Measurements from ENCODE around the gene NRDE2. TPM values are rescaled to one million over a fixed set of nuclear protein-coding genes. Genes with fewer than 3 reads are reported as not detected.

Gene NRDE2
- total RNA-seq, 2 donors from 2014 or later, result 18.8 to 21.5 TPM

DNA sequence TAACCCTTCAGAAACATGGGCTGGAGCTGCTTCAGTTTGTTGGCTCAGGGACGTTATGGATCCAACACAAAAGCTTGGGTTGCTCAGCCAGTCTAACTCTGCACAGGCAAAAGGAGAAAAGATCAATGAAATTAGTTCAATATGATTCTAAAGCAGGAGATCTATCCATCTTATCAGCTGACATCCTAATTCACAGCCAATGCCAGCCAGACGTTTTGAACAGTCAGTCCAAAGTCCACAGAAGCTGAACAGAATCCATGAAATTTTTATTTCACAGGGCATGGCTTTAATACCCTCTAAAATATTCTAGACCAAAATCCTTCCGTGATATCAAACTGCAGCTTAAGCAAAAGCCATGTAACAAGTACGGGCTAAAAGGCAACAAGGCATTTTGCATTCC lies 13.7 kb downstream of the NRDE2 start:
- Histone ChIP-seq H3K27me3 (replicated peaks; ENCODE audit: insufficient read depth) (no peaks in the 10 kb centered on the region), H3K4me3 (no peak overlapping the region), H3K27ac (no peak overlapping the region), H3K9me3 (no peaks in the 10 kb centered on the region), H3K36me3 (no peaks in the 10 kb centered on the region), H3K4me1 (replicated peaks) (no peaks in the 10 kb centered on the region)
- no peak for DNase-seq (ENCODE audit: low spot score)
- TF ChIP-seq POLR2AphosphoS5 (IDR thresholded peaks at IDR 0.05), result no peak
- TF ChIP-seq POLR2A (IDR thresholded peaks at IDR 0.05), result no peak
- TF ChIP-seq, protein P1, sequence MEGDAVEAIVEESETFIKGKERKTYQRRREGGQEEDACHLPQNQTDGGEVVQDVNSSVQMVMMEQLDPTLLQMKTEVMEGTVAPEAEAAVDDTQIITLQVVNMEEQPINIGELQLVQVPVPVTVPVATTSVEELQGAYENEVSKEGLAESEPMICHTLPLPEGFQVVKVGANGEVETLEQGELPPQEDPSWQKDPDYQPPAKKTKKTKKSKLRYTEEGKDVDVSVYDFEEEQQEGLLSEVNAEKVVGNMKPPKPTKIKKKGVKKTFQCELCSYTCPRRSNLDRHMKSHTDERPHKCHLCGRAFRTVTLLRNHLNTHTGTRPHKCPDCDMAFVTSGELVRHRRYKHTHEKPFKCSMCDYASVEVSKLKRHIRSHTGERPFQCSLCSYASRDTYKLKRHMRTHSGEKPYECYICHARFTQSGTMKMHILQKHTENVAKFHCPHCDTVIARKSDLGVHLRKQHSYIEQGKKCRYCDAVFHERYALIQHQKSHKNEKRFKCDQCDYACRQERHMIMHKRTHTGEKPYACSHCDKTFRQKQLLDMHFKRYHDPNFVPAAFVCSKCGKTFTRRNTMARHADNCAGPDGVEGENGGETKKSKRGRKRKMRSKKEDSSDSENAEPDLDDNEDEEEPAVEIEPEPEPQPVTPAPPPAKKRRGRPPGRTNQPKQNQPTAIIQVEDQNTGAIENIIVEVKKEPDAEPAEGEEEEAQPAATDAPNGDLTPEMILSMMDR (IDR thresholded peaks at IDR 0.05), result no peak
- intact Hi-C loops (cut with DNase I), result no loop called here
- WGBS, result 79% methylated on average over 4 of the region's 4 CpGs

GRCh38 chr14:90317286-90317685 lies 14.5 kb downstream of the NRDE2 start:
- WGBS, result 90% methylated on average over 2 of the region's 2 CpGs
- Histone ChIP-seq H3K9me3 (no peaks in the 10 kb centered on the region), H3K27ac (no peak overlapping the region), H3K4me1 (replicated peaks) (no peaks in the 10 kb centered on the region), H3K27me3 (replicated peaks; ENCODE audit: insufficient read depth) (no peaks in the 10 kb centered on the region), H3K36me3 (no peaks in the 10 kb centered on the region), H3K4me3 (no peak overlapping the region)
- TF ChIP-seq POLR2AphosphoS5 (IDR thresholded peaks at IDR 0.05), result no peak
- TF ChIP-seq POLR2A (IDR thresholded peaks at IDR 0.05), result no peak
- TF ChIP-seq, protein P1 (IDR thresholded peaks at IDR 0.05), result no peak
- intact Hi-C loops (cut with DNase I), result no loop called here
- DNase-seq (ENCODE audit: low spot score), result no peak

DNA sequence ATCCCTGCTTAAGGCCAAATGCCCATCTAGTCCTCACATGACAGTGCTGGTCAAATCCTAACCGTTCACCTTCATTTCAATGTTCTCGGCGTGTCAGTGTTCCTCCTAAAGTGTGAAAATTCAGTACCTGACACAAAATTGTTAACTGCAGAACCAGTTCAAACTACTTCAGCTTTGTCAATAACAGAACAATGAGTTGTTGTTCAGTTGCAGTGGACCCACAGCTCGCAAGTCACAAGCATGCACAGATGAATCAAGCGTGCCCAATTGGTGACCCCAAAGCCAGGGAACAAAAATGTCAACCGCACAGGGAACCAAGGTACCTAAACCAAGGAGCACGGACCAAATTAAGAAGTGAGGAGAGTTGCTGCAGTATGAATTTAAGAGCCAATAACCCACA lies 23.2 kb downstream of the NRDE2 start:
- Histone ChIP-seq H3K27ac (no peak overlapping the region), H3K36me3 (peaks cover 3 to 5% of the 10 kb centered on the region in 2 donors), H3K4me3 (no peak overlapping the region), H3K4me1 (replicated peaks) (no peaks in the 10 kb centered on the region), H3K27me3 (replicated peaks; ENCODE audit: insufficient read depth) (no peaks in the 10 kb centered on the region), H3K9me3 (no peaks in the 10 kb centered on the region)
- TF ChIP-seq, protein P1 (IDR thresholded peaks at IDR 0.05), result no peak
- no peak for TF ChIP-seq POLR2A (IDR thresholded peaks at IDR 0.05)
- TF ChIP-seq POLR2AphosphoS5 (IDR thresholded peaks at IDR 0.05), result no peak
- no peak for DNase-seq (ENCODE audit: low spot score)
- WGBS, result 72% methylated on average over 7 of the region's 7 CpGs
- intact Hi-C loops (cut with DNase I), result loop anchor here (10.0 kb wide), 1 partner anchor 506 kb away; the partner anchor contains the start of gene TTC7B

DNA sequence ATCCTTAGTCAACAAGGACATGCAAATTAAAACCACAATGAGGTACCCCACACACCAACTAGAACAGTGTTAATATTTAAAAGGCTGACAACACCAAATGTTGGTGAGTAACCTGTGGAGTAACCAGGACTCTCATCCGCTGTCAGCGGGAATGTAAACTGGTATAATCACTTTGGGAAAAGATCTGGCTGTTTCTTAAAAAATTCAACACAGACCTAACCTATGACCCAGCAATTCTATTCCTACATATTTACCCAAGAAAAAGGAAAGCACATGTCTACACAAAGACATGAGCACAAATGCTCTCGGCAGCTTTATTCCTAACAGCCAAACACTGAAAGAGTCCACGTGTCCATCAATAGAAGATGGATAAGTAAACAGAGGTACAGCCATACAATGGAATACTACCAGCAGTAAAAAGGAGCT lies 26.6 kb downstream of the NRDE2 start:
- WGBS, result 69% methylated on average over 4 of the region's 4 CpGs
- no peak for DNase-seq (ENCODE audit: low spot score)
- H3K36me3 ChIP-seq, result peaks cover 3 to 6% of the 10 kb centered on the region in 2 donors
- no peaks in the 10 kb centered on the region for H3K27me3 ChIP-seq (replicated peaks; ENCODE audit: insufficient read depth)
- H3K9me3 ChIP-seq, result no peaks in the 10 kb centered on the region
- H3K4me1 ChIP-seq (replicated peaks), result no peaks in the 10 kb centered on the region
- TF ChIP-seq, protein P1 (IDR thresholded peaks at IDR 0.05), result no peak
- TF ChIP-seq POLR2AphosphoS5 (IDR thresholded peaks at IDR 0.05) (no peak), POLR2A (IDR thresholded peaks at IDR 0.05) (no peak)
- intact Hi-C loops (cut with DNase I), result loop anchor here (10.0 kb wide), 1 partner anchor 510 kb away; the partner anchor contains the start of gene TTC7B
- no peak overlapping the region for H3K4me3 ChIP-seq
- H3K27ac ChIP-seq, result no peak overlapping the region

DNA sequence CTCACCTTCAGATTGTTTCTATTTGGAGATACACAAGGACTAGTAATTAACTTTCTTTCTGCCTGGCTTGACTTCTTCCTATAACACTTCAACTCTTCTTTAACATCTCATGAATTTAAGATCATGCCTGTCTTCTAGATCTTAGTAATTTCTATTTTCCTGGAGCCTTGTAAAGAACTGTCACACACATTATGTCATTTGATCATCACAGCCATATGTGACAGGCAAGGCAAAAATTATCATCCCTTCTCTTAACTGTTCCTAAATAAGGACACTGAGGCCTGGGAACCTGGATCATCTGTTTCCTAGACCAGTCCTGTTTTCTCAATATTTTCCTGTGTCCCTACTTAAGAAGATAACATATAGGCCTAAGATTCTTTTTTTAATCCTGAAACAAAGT lies 27.2 kb downstream of the NRDE2 start:
- H3K4me3 ChIP-seq, result no peak overlapping the region

More for the DNA sequence above, 27.2 kb downstream of the NRDE2 start:
- Histone ChIP-seq H3K27me3 (replicated peaks; ENCODE audit: insufficient read depth) (no peaks in the 10 kb centered on the region), H3K36me3 (peaks cover 3 to 6% of the 10 kb centered on the region in 2 donors), H3K27ac (no peak overlapping the region), H3K4me1 (replicated peaks) (no peaks in the 10 kb centered on the region), H3K9me3 (no peaks in the 10 kb centered on the region)
- intact Hi-C loops (cut with DNase I), result loop anchor here (5.0 to 10.0 kb wide), 3 partner anchors 393 to 510 kb away; partner anchors contain the start of gene TTC7B
- no peak for DNase-seq (ENCODE audit: low spot score)
- TF ChIP-seq, protein P1 (IDR thresholded peaks at IDR 0.05), result no peak
- TF ChIP-seq POLR2A (IDR thresholded peaks at IDR 0.05) (no peak), POLR2AphosphoS5 (IDR thresholded peaks at IDR 0.05) (no peak)
